Stimulated activated naive CD4-positive, alpha-beta T cell treated with Interleukin-2 at 50 U/mL for 16 hours (primary cell): ENCODE results near the gene SH3PXD2A.
"Not testable (repeated sequence)": the region's sequence is repeated elsewhere in the genome, so short reads cannot be mapped to it uniquely, and the experiment has no call there.

ENCODE experiments used
- DNase-seq: peaks from one replicate; lab custom pipeline; 2025; lab: John Stamatoyannopoulos, UW

The SH3PXD2A gene

GRCh38 chr10:103790580-103790979 lies 64.8 kb downstream of the SH3PXD2A start:
- no peak for DNase-seq

DNA sequence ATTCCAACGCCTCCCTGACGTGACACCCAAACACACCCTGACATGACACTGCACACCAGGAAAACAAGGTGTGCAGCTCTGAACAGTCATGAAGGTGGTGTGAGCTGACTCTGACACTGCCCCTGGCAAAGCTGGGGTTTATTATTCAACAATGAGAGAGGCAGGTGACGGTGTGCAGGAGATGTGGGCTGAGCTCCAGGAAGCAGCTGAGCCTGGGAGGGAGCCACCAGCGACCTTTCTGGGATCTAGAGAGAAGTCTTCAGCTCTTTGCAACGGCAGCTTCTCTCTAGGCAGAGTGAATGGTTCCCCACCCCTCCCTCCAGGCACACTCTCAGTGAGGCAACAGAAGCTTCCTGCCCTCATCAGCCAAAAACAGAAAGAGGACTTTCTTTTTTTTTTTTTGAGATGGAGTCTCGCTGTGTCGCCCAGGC lies 65.6 kb downstream of the SH3PXD2A start:
- no peak for DNase-seq

- DNase-seq = no peak
Observed at GRCh38 chr10:103789161-103789560, 66.2 kb downstream of the SH3PXD2A start.

DNA sequence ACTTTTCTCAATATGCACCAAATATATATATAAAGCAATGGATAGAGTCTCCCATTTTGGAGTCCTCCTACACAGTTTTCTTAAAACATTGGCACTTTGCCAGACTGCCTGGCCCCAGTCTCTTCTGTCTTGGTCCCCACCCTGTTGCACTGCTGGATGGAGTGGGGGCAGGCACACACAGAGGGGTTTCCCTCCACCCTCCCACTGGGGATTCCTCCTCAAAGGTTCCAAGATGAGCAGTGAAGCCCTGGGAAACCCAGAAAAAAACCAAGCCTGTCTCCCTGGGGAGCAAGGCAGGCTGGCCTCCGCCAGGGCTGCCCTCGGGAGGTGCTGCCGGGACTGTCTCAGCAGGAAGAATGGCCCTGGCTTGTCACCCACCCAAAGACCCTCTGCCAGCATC lies 68.0 kb downstream of the SH3PXD2A start:
- DNase-seq = no peak

GRCh38 chr10:103786020-103786419 lies 69.4 kb downstream of the SH3PXD2A start:
- no peak for DNase-seq

DNA sequence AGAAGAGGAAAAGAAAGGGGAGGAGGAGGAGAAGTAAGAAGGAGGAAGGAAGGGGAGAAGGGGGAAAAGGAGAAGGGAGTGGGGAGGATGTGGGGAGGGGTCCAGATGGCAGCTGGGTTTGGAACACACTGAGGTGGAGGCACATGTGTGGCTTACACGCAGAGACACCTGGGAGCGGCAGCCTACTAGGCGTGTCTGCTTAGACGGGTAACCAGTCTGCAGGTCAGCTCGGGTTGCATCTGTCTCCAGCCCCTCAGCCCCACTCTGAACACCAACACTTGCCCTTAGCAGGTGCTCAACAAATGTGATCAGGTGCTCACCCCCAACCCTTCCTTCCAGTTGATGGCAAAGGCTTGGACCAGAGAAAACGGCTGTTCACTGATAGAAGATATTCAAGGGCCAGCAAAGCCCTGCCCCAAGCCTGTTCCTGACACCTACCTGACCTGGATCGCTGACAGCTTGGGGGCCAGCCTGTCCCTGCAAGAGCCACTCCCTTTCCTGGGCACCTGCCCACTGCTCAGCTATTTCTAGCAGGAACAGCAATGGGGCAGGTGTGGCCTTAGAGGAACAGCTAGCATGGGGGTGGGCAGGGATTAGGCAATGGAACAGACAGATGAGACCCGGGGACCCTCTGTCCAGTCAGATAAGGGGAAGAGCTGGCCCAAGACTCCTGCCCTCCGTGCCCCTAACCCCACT lies 70.5 kb downstream of the SH3PXD2A start:
- no peak for DNase-seq

GRCh38 chr10:103784089-103784488 lies 71.3 kb downstream of the SH3PXD2A start:
- DNase-seq = no peak

DNA sequence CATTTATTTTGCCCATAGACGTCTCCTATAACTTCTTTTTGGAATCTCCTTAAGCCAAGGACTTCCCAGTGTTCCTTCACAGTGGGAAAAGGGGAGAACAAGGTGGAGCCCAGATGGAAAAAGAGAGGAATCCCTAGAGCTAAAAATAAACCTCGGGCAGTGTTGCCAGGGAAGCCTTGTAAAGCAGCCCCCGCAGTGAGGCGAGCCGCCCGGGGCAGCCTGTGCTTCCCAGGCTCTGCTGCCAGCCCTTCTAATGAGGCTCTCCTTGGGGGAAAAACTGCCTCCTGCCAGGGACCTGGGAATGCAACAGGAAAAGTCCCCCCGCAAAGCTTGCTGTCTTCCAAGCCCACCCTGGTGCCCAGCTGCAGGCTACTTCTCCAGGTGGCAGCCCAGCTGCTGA lies 71.7 kb downstream of the SH3PXD2A start:
- no peak for DNase-seq

GRCh38 chr10:103781329-103782061 lies 73.9 kb downstream of the SH3PXD2A start:
- DNase-seq = no peak

DNA sequence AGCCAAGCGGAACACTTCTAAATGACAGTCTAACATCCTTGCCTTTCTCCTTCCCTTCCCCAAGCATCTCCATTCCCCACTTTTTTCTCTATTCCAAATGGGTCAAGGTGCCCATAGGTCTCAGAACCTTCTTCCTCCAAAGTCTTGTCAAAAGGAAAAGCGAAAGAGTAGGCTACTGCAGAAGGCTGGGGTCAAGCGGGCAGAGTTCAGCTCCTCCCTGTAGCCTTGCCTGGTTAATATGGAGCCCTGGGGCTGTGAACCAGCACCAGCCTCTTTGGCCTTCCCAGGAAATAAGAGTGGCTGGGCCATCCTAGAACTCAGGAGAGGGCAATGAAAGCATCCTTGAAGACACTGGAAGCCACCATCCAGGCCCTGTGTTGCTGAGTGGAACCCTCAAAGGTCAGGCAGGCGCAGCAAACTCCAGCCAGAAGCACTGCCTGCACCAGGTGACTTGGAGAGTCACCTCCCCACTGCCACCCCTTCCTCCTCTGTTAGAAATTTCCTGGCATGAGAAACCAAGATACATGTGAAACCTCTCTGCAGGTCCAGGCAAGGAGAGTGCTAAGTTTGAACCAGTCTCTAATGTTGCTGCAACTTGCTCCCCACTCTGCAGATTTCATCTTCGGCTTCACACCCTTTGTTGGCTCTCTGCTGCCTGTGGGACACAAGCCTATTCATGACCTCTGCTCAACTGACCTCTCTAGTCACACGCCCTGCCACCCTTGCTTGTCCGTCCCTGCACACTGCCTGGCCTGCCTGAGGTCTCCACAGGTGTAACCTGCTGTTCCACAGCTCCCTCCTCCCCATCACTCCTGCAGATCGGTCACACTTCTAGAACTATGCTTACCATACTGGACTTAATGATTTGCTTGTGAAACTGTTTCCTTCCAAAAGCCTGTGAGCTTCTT lies 74.9 kb downstream of the SH3PXD2A start:
- DNase-seq = no peak

DNA sequence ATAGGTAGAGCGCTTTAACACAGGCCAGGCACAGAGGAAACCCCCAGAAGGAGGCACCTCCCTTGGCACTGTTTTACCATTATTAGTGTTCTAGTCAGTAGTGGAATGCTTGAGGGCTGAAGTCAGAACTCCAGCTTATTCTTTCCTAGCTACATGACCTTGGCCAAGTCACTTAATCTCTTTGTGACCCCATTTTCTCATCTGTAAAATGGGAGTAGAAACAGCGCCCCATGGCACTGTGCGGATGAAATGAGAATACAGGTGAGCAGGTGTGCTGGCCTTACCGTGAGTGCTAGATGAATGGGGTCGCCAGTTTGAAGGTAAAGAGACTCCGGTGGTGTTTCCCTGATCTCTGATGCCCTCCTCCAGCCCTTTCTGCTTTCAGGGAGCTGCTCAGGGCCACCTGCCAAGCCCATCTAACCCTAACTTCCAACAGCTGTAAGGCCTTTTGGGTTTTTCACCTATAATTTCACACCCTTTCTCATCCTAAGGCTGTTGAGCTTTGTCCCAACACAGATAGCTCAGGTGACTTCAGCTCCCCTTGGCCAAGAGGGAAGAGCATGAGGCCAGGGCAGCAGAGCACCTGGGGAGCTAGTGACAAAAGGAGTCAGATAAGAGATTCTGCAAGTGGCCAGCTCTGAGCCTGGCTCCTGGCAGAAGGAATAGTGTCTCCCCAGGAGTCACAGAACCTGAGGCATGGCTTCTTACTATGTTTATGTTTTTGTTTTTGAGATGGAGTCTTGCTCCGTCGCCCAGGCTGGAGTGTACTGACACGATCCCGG lies 76.8 kb downstream of the SH3PXD2A start:
- DNase-seq = no peak

- DNase-seq = no peak
Observed at GRCh38 chr10:103776878-103777591, 78.3 kb downstream of the SH3PXD2A start.

GRCh38 chr10:103775776-103776175 lies 79.6 kb downstream of the SH3PXD2A start:
- DNase-seq = no peak

GRCh38 chr10:103772846-103773245 lies 82.5 kb downstream of the SH3PXD2A start:
- DNase-seq = not testable (repeated sequence)

DNA sequence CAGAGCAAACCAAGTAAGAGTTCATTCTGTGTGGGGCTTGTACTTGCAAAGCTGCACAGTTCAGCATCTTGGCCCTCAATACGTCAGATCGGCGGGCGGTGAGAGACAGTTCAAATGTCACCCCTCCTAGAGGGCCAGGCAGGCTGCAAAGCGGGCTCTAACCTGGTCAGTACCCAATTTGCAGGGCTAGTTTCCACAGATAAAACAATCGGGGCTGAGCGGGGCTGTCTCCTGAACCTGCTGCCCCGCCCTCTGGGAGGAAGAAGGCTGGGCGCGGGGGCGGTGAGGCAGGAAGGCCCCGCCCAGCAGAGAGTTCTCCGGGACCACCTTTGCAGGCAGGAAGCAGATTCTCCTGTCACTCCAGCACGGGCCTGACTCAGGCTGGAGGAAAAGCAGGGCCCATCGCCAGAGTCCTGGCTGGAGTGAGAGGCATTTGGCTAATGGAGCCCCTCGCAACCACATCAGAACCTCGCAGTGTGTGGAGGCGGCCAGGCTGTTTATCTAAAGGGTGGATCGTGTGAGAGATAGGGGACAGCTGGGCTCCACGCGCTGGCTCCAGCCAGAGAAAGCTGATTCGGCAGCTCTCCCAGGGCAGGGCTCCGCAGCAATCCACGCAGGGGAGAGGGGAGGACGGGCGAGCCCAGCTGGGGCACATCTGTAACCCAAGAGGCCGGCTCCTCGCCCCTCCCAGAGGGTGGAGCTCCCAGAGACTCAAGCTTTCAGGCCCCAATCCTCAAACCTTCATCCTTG lies 83.1 kb downstream of the SH3PXD2A start:
- DNase-seq = peak; percentile 51

DNA sequence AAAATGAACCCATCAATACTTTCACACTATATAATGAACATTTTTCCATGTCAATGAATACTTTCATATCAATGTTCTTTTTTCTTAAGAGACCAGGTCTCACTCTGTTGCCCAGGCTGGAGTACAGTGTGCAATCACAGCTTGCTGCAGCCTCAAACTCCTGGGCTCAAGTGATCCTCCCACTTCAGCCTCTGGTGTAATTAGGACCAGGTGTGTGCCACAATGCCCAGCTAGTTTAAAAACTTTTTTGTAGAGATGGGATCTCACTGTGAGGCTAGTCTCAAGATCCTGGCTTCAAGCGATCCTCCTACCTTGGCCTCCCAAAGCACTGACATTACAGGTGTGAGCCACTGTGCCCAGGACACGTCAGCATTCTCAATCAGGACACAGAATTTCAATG lies 85.2 kb downstream of the SH3PXD2A start:
- no peak for DNase-seq

- DNase-seq = no peak
Observed at GRCh38 chr10:103769176-103769575, 86.2 kb downstream of the SH3PXD2A start.

DNA sequence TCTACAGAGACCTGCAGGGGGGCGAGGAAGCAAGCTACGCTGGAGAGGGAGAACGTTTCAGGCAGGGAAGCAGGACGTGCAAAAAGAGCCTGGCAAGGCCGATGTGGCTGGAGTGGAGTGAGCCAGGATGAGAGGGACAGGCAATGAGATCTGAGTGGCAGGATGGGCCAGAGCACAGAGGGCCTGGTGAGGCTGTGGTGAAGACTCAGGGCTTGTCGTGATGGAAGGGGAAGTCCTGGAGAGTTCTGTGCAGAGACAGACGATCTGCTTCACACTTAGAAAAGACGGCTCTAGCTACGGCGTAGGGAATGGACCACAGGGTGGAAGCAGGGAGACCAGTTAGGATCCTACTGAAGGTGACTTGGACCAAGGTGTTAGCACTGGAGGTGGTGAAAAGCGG lies 87.0 kb downstream of the SH3PXD2A start:
- DNase-seq = no peak

GRCh38 chr10:103767756-103768155 lies 87.6 kb downstream of the SH3PXD2A start:
- DNase-seq = no peak

DNA sequence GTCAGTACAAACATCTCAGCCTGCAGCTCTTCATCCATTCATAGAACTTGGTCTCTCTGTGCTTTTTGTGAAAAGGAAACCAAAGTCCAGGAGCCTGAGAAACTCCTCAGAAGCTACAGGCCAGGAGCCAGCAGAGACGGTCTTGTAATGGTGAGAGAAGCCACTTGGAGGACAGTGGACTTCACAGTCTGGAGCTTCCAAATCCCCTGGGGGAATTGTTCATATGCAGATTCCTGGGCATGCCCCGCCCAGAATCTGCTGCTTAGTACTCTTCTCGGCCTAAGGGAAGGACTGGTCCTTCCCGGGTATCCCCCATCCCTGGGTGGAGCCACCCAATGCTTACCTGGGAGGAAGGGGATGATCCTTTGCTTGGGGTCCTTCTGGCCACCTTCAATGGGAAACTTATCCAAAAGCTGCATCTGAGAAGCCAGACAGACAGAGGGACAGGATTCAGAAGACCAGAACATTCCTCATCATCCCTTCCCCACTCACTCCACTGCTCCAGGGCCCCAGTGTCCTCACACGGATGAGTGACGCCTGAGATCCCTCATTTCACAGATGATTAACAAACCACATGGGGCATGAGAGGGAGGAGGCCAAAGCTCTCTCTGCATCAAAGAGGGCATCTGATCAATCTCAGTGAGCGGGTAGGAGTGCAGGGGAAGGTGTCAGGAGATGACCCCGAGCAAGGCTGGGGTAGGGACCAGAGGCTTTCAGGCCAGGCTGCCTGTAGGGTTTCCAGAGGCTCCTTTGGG lies 88.4 kb downstream of the SH3PXD2A start:
- DNase-seq = no peak
